Lung microvascular endothelial cell (primary cell): ENCODE data around the gene LRRC66. TPM values are rescaled to one million over a fixed set of nuclear protein-coding genes. Genes with fewer than 3 reads are reported as not detected.

Source experiments
- DNase-seq, 2 donors: peaks; one replicate each; pipeline versions ENCODE4 v3.0.0 to v3.0.0-alpha.2; 2010; ENCODE audit warnings: low read depth in 2 of 2
- total RNA-seq: library from RNA; depleted of rRNA; stranded (reverse); fragments of >200 nt; gene quantifications from 2 replicates; pipeline ENCODE4 v1.2.1, GENCODE V29; 2014

Gene LRRC66
- under 0.01 TPM in 1 of 2 replicates, not detected in the other for total RNA-seq

GRCh38 chr4:52019936-52020657, at the start of gene LRRC66:
Gene LRRC66, minus strand, starts transcription at chr4:52020363. Its CDS starts 2,750 bp downstream, at chr4:52017613.
- DNase-seq = peak in 1 of 2 donors; percentile 17

- DNase-seq = no peak
Measured at GRCh38 chr4:52069571-52069970, 49.4 kb upstream of the LRRC66 start.

GRCh38 chr4:52059372-52059771, 39.2 kb upstream of the LRRC66 start:
- DNase-seq = peak in 1 of 2 donors; percentile 93

GRCh38 chr4:52058275-52058674, 38.1 kb upstream of the LRRC66 start:
- DNase-seq = no peak

- no peak for DNase-seq
Measured at GRCh38 chr4:52057196-52057595, 37.0 kb upstream of the LRRC66 start.

- no peak for DNase-seq
Measured at GRCh38 chr4:52054254-52054653, 34.1 kb upstream of the LRRC66 start.

- DNase-seq = peak in 1 of 2 donors; percentile 63
Measured at GRCh38 chr4:52052475-52052780, 32.3 kb upstream of the LRRC66 start.

- peak; percentile 79 to 93 for DNase-seq
Measured at GRCh38 chr4:52051615-52052474, 31.7 kb upstream of the LRRC66 start.

- DNase-seq = peak; percentile 14 to 23
Measured at GRCh38 chr4:52051213-52051614, 31.1 kb upstream of the LRRC66 start, which contains the start of gene SPATA18. Gene SPATA18, plus strand, starts transcription at chr4:52051304. Its CDS starts 401 bp downstream, at chr4:52051705.

- no peak for DNase-seq
Measured at GRCh38 chr4:52049266-52049665, 29.1 kb upstream of the LRRC66 start.

- DNase-seq = no peak
Measured at GRCh38 chr4:52045028-52045427, 24.9 kb upstream of the LRRC66 start.

- DNase-seq = peak; percentile 59 to 62
Measured at GRCh38 chr4:52038103-52038912, 18.1 kb upstream of the LRRC66 start, which contains the start of gene SGCB. Gene SGCB, minus strand, starts transcription at chr4:52038299. Its CDS starts 40 bp downstream, at chr4:52038259.

- DNase-seq = peak in 1 of 2 donors; percentile 31
Measured at GRCh38 chr4:52037689-52038102, 17.5 kb upstream of the LRRC66 start.

GRCh38 chr4:52036886-52037530, 16.8 kb upstream of the LRRC66 start:
- no peak for DNase-seq

- DNase-seq = no peak
Measured at GRCh38 chr4:52035190-52035589, 15.0 kb upstream of the LRRC66 start.

GRCh38 chr4:52032005-52032404, 11.8 kb upstream of the LRRC66 start:
- DNase-seq = peak in 1 of 2 donors; percentile 36

GRCh38 chr4:52028970-52029369, 8.8 kb upstream of the LRRC66 start:
- no peak for DNase-seq

- no peak for DNase-seq
Measured at GRCh38 chr4:52017814-52018213, 2.3 kb downstream of the LRRC66 start.

- DNase-seq = no peak
Measured at GRCh38 chr4:52016981-52017380, 3.2 kb downstream of the LRRC66 start.

- peak; percentile 10 to 37 for DNase-seq
Measured at GRCh38 chr4:52015366-52015765, 4.8 kb downstream of the LRRC66 start.

GRCh38 chr4:52014903-52015302, 5.3 kb downstream of the LRRC66 start:
- no peak for DNase-seq
